ENCODE results near the gene FAM25G. TPM values are rescaled to one million over a fixed set of nuclear protein-coding genes. Genes with fewer than 3 reads are reported as not detected.
"Not testable (repeated sequence)": the region's sequence is repeated elsewhere in the genome, so short reads cannot be mapped to it uniquely, and the experiment has no call there.

Gene FAM25G
- total RNA-seq, 6 donors from 2014 or later, result not detected

GRCh38 chr10:47456079-47456785 is 35.3 kb downstream of the FAM25G start:
- Histone ChIP-seq H3K27me3 (no peaks in the 10 kb centered on the region), H3K27ac (no peak overlapping the region), H3K4me3 (no peak overlapping the region), H3K9me3 (no peaks in the 10 kb centered on the region), H3K4me1 (peaks cover 0 to 2% (median 0%) of the 10 kb centered on the region in 4 donors), H3K36me3 (no peaks in the 10 kb centered on the region)
- 63 to 73% methylated on average over 3 to 8 of the region's 8 CpGs for WGBS, 2 donors
- TF ChIP-seq POLR2A (IDR thresholded peaks at IDR 0.05) (no peak), CTCF (IDR thresholded peaks at IDR 0.05) (no peak), POLR2AphosphoS5 (IDR thresholded peaks at IDR 0.05) (no peak), EP300 (IDR thresholded peaks at IDR 0.05) (no peak)
- no peak for DNase-seq
- ATAC-seq (ENCODE audit: low FRiP score in 2 of 2), result no peak

- H3K4me1 ChIP-seq; H3K36me3 ChIP-seq; H3K27me3 ChIP-seq; DNase-seq; ATAC-seq (ENCODE audit: low FRiP score in 2 of 2); H3K27ac ChIP-seq; H3K4me3 ChIP-seq; H3K9me3 ChIP-seq: not testable (repeated sequence)
- 61% methylated on average over 7 to 9 of the region's 9 CpGs for WGBS, 2 donors
These were observed 36.0 kb downstream of the FAM25G start for GRCh38 chr10:47455350-47456078.

GRCh38 chr10:47454780-47455058 is 36.8 kb downstream of the FAM25G start:
- Histone ChIP-seq H3K36me3 (no peaks in the 10 kb centered on the region), H3K27ac (no peak overlapping the region), H3K27me3 (no peaks in the 10 kb centered on the region), H3K4me3 (no peak overlapping the region), H3K4me1 (no peaks in the 10 kb centered on the region), H3K9me3 (no peaks in the 10 kb centered on the region)
- WGBS, 2 donors, result 70 to 84% methylated on average over 3 of the region's 3 CpGs
- no peak for ATAC-seq (ENCODE audit: low FRiP score in 2 of 2)
- DNase-seq, result no peak
- no peak for TF ChIP-seq EP300 (IDR thresholded peaks at IDR 0.05)
- TF ChIP-seq POLR2AphosphoS5 (IDR thresholded peaks at IDR 0.05), result no peak
- no peak for TF ChIP-seq POLR2A (IDR thresholded peaks at IDR 0.05)
- TF ChIP-seq CTCF (IDR thresholded peaks at IDR 0.05), result no peak

- 69 to 90% methylated on average over 7 to 8 of the region's 10 CpGs for WGBS, 2 donors
- Histone ChIP-seq H3K9me3 (no peaks in the 10 kb centered on the region), H3K4me1 (no peaks in the 10 kb centered on the region), H3K4me3 (no peak overlapping the region), H3K36me3 (no peaks in the 10 kb centered on the region), H3K27me3 (no peaks in the 10 kb centered on the region), H3K27ac (no peak overlapping the region)
- no peak for DNase-seq
- no peak for ATAC-seq (ENCODE audit: low FRiP score in 2 of 2)
- TF ChIP-seq POLR2A (IDR thresholded peaks at IDR 0.05) (no peak), EP300 (IDR thresholded peaks at IDR 0.05) (no peak), CTCF (IDR thresholded peaks at IDR 0.05) (no peak), POLR2AphosphoS5 (IDR thresholded peaks at IDR 0.05) (no peak)
These were observed 37.3 kb downstream of the FAM25G start for GRCh38 chr10:47454008-47454779.
